ENCODE data around the gene KYAT1.

DNA sequence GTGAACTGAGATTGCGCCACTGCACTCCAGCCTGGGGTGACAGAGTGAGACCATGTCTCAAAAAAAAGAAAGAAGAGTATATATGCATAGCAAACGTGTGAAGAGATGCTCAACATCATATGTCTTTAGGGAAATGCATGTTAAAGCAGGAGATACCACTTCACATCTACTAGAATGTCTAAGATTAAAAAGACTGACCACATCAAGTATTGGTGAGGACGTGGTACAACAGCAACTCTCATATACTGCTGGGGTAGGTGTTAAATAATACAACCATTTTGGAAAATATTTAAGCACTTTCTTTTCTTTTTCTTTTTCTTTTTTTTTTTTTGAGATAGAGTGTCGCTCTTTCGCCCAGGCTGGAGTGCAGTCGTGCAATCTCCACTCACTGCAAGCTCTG, 96.3 kb downstream of the KYAT1 start:
- TF ChIP-seq, protein P1, sequence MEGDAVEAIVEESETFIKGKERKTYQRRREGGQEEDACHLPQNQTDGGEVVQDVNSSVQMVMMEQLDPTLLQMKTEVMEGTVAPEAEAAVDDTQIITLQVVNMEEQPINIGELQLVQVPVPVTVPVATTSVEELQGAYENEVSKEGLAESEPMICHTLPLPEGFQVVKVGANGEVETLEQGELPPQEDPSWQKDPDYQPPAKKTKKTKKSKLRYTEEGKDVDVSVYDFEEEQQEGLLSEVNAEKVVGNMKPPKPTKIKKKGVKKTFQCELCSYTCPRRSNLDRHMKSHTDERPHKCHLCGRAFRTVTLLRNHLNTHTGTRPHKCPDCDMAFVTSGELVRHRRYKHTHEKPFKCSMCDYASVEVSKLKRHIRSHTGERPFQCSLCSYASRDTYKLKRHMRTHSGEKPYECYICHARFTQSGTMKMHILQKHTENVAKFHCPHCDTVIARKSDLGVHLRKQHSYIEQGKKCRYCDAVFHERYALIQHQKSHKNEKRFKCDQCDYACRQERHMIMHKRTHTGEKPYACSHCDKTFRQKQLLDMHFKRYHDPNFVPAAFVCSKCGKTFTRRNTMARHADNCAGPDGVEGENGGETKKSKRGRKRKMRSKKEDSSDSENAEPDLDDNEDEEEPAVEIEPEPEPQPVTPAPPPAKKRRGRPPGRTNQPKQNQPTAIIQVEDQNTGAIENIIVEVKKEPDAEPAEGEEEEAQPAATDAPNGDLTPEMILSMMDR (conservative IDR thresholded peaks at IDR 0.05), result no peak
- TF ChIP-seq ZFX (IDR thresholded peaks at IDR 0.05), result no peak

Measured in C4-2B (cell line).